Measurements from ENCODE around the gene FGF3. TPM values are rescaled to one million over a fixed set of nuclear protein-coding genes. Genes with fewer than 3 reads are reported as not detected.
"Not testable (repeated sequence)": the region's sequence is repeated elsewhere in the genome, so short reads cannot be mapped to it uniquely, and the experiment has no call there.

FGF3 gene
- total RNA-seq, 2 experiments from 2014 or later: not detected

- peaks cover 42% of the 10 kb centered on the region for H3K27me3 Mint-ChIP-seq
- H3K4me1 Mint-ChIP-seq: no peaks in the 10 kb centered on the region
- H3K9me3 Mint-ChIP-seq: no peaks in the 10 kb centered on the region
- H3K4me3 Mint-ChIP-seq: no peak overlapping the region
- H3K36me3 Mint-ChIP-seq: no peaks in the 10 kb centered on the region
- POLR2A ChIA-PET: no interaction called here
- DNase-seq: no peak
- H3K27ac Mint-ChIP-seq: no peak overlapping the region
- ATAC-seq (ENCODE audit: low read depth): no peak
Observed at GRCh38 chr11:69773626-69774353, 45.4 kb downstream of the FGF3 start.

GRCh38 chr11:69771466-69771865 lies 47.8 kb downstream of the FGF3 start:
- POLR2A ChIA-PET: no interaction called here
- H3K9me3 Mint-ChIP-seq: no peaks in the 10 kb centered on the region
- H3K27ac Mint-ChIP-seq: no peak overlapping the region
- peaks cover 36% of the 10 kb centered on the region for H3K27me3 Mint-ChIP-seq
- H3K4me1 Mint-ChIP-seq: no peaks in the 10 kb centered on the region
- no peak for DNase-seq
- no peak overlapping the region for H3K4me3 Mint-ChIP-seq
- no peak for ATAC-seq (ENCODE audit: low read depth)
- no peaks in the 10 kb centered on the region for H3K36me3 Mint-ChIP-seq

- Mint-ChIP-seq H3K27me3 (peaks cover 38% of the 10 kb centered on the region), H3K4me3 (no peak overlapping the region), H3K27ac (no peak overlapping the region), H3K36me3 (no peaks in the 10 kb centered on the region), H3K9me3 (no peaks in the 10 kb centered on the region), H3K4me1 (no peaks in the 10 kb centered on the region)
- POLR2A ChIA-PET: no interaction called here
- ATAC-seq (ENCODE audit: low read depth): no peak
- no peak for DNase-seq
Observed at GRCh38 chr11:69770540-69770939, 48.7 kb downstream of the FGF3 start.

- Mint-ChIP-seq H3K9me3 (no peaks in the 10 kb centered on the region), H3K36me3 (no peaks in the 10 kb centered on the region), H3K27me3 (peaks cover 10% of the 10 kb centered on the region), H3K27ac (no peak overlapping the region), H3K4me1 (no peaks in the 10 kb centered on the region), H3K4me3 (no peak overlapping the region)
- POLR2A ChIA-PET: no interaction called here
- ATAC-seq (ENCODE audit: low read depth) (no peak), DNase-seq (no peak)
Observed at GRCh38 chr11:69765498-69765995, 53.7 kb downstream of the FGF3 start.

- DNase-seq; H3K9me3 Mint-ChIP-seq; H3K36me3 Mint-ChIP-seq; POLR2A ChIA-PET; H3K27me3 Mint-ChIP-seq; ATAC-seq (ENCODE audit: low read depth); H3K4me3 Mint-ChIP-seq; H3K27ac Mint-ChIP-seq; H3K4me1 Mint-ChIP-seq: not testable (repeated sequence)
Observed at GRCh38 chr11:69764918-69765317, 54.3 kb downstream of the FGF3 start.

- Mint-ChIP-seq H3K27ac (no peak overlapping the region), H3K4me3 (no peak overlapping the region), H3K27me3 (no peaks in the 10 kb centered on the region), H3K36me3 (no peaks in the 10 kb centered on the region), H3K4me1 (no peaks in the 10 kb centered on the region), H3K9me3 (no peaks in the 10 kb centered on the region)
- POLR2A ChIA-PET: no interaction called here
- ATAC-seq (ENCODE audit: low read depth) (no peak), DNase-seq (no peak)
Observed at GRCh38 chr11:69760319-69760718, 58.9 kb downstream of the FGF3 start.

Other genes with a start within 250 kb of the FGF3 start
- under 1 TPM; 0.78 to 0.96 TPM for gene CCND1, start 178.3 kb downstream of the FGF3 start, total RNA-seq
- gene LTO1, start 144.1 kb downstream of the FGF3 start, total RNA-seq: 10 to 100 TPM; 35.0 to 37.1 TPM
- gene FGF19, start 115.4 kb downstream of the FGF3 start, total RNA-seq: not detected
- not detected for gene FGF4, start 44.1 kb downstream of the FGF3 start, total RNA-seq

Data from activated naive CD8-positive, alpha-beta T cell treated with anti-CD3 and anti-CD28 coated beads, Interleukin-2, amount 10 ng/mL, durations not matched to agents 7 days and 5 days (primary cell).